K562 (cell line): ENCODE results near the gene MYMX. TPM values are rescaled to one million over a fixed set of nuclear protein-coding genes. Genes with fewer than 3 reads are reported as not detected.

Experiments used
- ATF2 ChIP-seq: sonication (generic); formaldehyde crosslinking; IDR thresholded peaks from 2 replicates; pipeline ENCODE4 v1.8.1; 2022; ENCODE audit warnings: missing genetic modification reagents
- BRD9 ChIP-seq: fragments of 450-650 bp; IDR thresholded peaks from 2 replicates; pipeline ENCODE4 v1.6.1; 2018; ENCODE audit warnings: low read depth; ENCODE audit not compliant: partially characterized antibody
- CBX5 ChIP-seq: IDR thresholded peaks from 2 replicates; pipeline ENCODE4 v1.6.1; 2014; ENCODE audit warnings: low read depth, borderline replicate concordance
- CREBBP ChIP-seq: IDR thresholded peaks from one replicate; pipeline ENCODE4 v1.6.1; 2012; ENCODE audit warnings: low read depth, mild to moderate bottlenecking, control low read depth, inconsistent platforms, low read length
- ESRRA ChIP-seq: fragments of 450-650 bp; IDR thresholded peaks from 2 replicates; pipeline ENCODE4 v1.6.1; 2014; ENCODE audit warnings: low read depth, mild to moderate bottlenecking, moderate library complexity, borderline replicate concordance
- ETV1 ChIP-seq: fragments of 450-650 bp; conservative IDR thresholded peaks from 2 replicates; pipeline ENCODE4 v1.6.1; 2016; ENCODE audit warnings: missing genetic modification characterization, control low read depth, low read depth, missing compliant biosample characterization
- FOSL1 ChIP-seq: fragments of 200-800 bp; sonication (Bioruptor generic); conservative IDR thresholded peaks from 2 replicates; pipeline ENCODE4 v1.6.1; 2016; ENCODE audit warnings: missing genetic modification characterization, missing compliant biosample characterization
- ID3 ChIP-seq, 2 experiments: fragments of 250-450 bp in 1 of 2; fragments of 450-650 bp in 1 of 2; sonication (Bioruptor Pico) in 1 of 2; IDR thresholded peaks; 2 replicates each; pipeline versions ENCODE4 v1.6.1 to v1.8.0; 2016 to 2021; ENCODE audit warnings: mild to moderate bottlenecking in 2 of 2, moderate library complexity in 2 of 2, missing compliant biosample characterization in 1 of 2, missing genetic modification characterization in 1 of 2
- MAFG ChIP-seq: fragments of 450-650 bp; conservative IDR thresholded peaks from 2 replicates; pipeline ENCODE4 v1.6.1; 2016; ENCODE audit warnings: missing genetic modification characterization, missing compliant biosample characterization
- NCOA6 ChIP-seq: fragments of 450-650 bp; IDR thresholded peaks from 2 replicates; pipeline ENCODE4 v1.6.1; 2017; ENCODE audit warnings: mild to moderate bottlenecking
- SRSF3 ChIP-seq: fragments of 200-400 bp; formaldehyde crosslinking; IDR thresholded peaks from 2 replicates; pipeline ENCODE4 v1.6.1; 2016; ENCODE audit warnings: mild to moderate bottlenecking, low read length, moderate library complexity; ENCODE audit not compliant: insufficient read depth
- SRSF9 ChIP-seq: fragments of 200-400 bp; formaldehyde crosslinking; IDR thresholded peaks from 2 replicates; pipeline ENCODE4 v1.6.1; 2017; ENCODE audit warnings: low read depth, low read length, borderline replicate concordance
- TEAD2 ChIP-seq: fragments of 450-650 bp; IDR thresholded peaks from 2 replicates; pipeline ENCODE4 v1.6.1; 2016; ENCODE audit warnings: missing genetic modification characterization, control low read depth, missing compliant biosample characterization
- ZNF12 ChIP-seq: sonication (generic); formaldehyde crosslinking; IDR thresholded peaks from 2 replicates; pipeline ENCODE4 v1.4.0; 2020; ENCODE audit warnings: mild to moderate bottlenecking, missing genetic modification reagents
- ZNF165 ChIP-seq: fragments of 250-450 bp; sonication (Bioruptor Pico); IDR thresholded peaks from 2 replicates; pipeline ENCODE4 v1.4.0; 2020; ENCODE audit warnings: borderline replicate concordance
- ZNF263 ChIP-seq: sonication (generic); formaldehyde crosslinking; IDR thresholded peaks from 2 replicates; pipeline ENCODE4 v1.8.0; 2022; ENCODE audit warnings: mild to moderate bottlenecking, missing genetic modification reagents, borderline replicate concordance
- ZNF699 ChIP-seq: fragments of 250-450 bp; sonication (Bioruptor Pico); IDR thresholded peaks from 2 replicates; pipeline ENCODE4 v1.8.0; 2021; ENCODE audit warnings: mild to moderate bottlenecking, moderate library complexity; ENCODE audit not compliant: insufficient replicate concordance
- polyA plus RNA-seq, 8 experiments: library from polyadenylated mRNA; depleted of rRNA in 4 of 8; stranded (reverse) in 5 of 8; unstranded in 3 of 8; fragments of >200 nt; fragmentation: Nextera tagmentation in 2 of 8; fragmentation: Illumina TruSeq in 1 of 8; extraction: Ambion mirVana in 2 of 8; extraction: Trizol in 1 of 8; gene quantifications; 2 replicates each; pipeline versions ENCODE4 v1.2.1 to v1.2.3, GENCODE V29; 2011 to 2014; ENCODE audit warnings: inconsistent platforms in 1 of 8, missing spikeins in 1 of 8
- total RNA-seq, 7 experiments: library from RNA; depleted of rRNA in 6 of 7; stranded (reverse); fragments of >200 nt in 6 of 7; fragmentation: Illumina TruSeq in 2 of 7; extraction: Trizol in 2 of 7; gene quantifications; 2 replicates each; pipeline versions ENCODE4 v1.2.1 to v1.2.3, GENCODE V29; 2011 to 2021; ENCODE audit warnings: low replicate concordance in 1 of 7
- TF ChIP-seq, protein P1 (sequence below): fragments of 450-650 bp; formaldehyde crosslinking; IDR thresholded peaks from 2 replicates; pipeline ENCODE4 v1.4.0; 2022; ENCODE audit warnings: missing genetic modification characterization
- TF ChIP-seq, protein P2 (sequence below), 2 experiments: fragments of 450-650 bp in 1 of 2; sonication (generic) in 1 of 2; formaldehyde crosslinking in 1 of 2; IDR thresholded peaks in 1 of 2; conservative IDR thresholded peaks in 1 of 2; 2 replicates each; pipeline versions ENCODE4 v1.6.1 to v1.8.1; 2016 to 2023; ENCODE audit warnings: mild to moderate bottlenecking in 2 of 2, moderate library complexity in 2 of 2, inconsistent platforms in 1 of 2, missing genetic modification reagents in 1 of 2
- TF ChIP-seq, protein P3 (sequence below): fragments of 150-350 bp; conservative IDR thresholded peaks from 2 replicates; pipeline ENCODE4 v1.6.1; 2014; ENCODE audit warnings: low read length

Gene MYMX
- total and polyA plus RNA-seq, 9 of the 15 experiments (the other 6 are each of a cell fraction or from before 2014, with no cell fraction given), result 0.12 TPM; not detected in 8

DNA sequence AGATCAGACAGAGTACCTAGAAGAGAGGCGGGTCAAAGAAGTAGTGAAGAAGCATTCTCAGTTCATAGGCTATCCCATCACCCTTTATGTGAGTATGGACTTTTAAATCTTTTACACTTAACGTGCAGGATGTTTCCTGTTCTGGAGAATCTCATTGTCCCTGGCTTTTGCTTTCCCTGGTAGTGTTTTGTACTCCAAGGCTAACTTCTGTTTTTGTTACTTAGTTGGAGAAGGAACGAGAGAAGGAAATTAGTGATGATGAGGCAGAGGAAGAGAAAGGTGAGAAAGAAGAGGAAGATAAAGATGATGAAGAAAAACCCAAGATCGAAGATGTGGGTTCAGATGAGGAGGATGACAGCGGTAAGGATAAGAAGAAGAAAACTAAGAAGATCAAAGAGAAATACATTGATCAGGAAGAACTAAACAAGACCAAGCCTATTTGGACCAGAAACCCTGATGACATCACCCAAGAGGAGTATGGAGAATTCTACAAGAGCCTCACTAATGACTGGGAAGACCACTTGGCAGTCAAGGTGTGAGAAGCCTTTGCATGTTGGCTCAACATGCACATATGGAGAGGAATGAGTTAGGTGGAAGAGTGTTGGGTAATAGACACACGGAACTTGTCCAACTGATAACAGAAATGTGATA, 33.5 kb downstream of the MYMX start (continued):
- TF ChIP-seq ZNF165 (CRISPR knock-in tag) (no peak), CBX5 (no peak), SRSF3 (no peak), ESRRA (no peak), NCOA6 (no peak), MAFG (tag) (no peak), FOSL1 (tag) (no peak), ZNF699 (CRISPR knock-in tag) (no peak), ZNF263 (CRISPR knock-in tag) (no peak), TEAD2 (tag) (no peak), CREBBP (no peak), ID3 (CRISPR knock-in tag; IDR thresholded peaks at IDR 0.05) (no peak), ID3 (tag; IDR thresholded peaks at IDR 0.05) (no peak), BRD9 (no peak), ATF2 (CRISPR knock-in tag) (peak; percentile 70), ETV1 (tag) (no peak), ZNF12 (CRISPR knock-in tag) (no peak), SRSF9 (no peak)
- TF ChIP-seq, protein P1, sequence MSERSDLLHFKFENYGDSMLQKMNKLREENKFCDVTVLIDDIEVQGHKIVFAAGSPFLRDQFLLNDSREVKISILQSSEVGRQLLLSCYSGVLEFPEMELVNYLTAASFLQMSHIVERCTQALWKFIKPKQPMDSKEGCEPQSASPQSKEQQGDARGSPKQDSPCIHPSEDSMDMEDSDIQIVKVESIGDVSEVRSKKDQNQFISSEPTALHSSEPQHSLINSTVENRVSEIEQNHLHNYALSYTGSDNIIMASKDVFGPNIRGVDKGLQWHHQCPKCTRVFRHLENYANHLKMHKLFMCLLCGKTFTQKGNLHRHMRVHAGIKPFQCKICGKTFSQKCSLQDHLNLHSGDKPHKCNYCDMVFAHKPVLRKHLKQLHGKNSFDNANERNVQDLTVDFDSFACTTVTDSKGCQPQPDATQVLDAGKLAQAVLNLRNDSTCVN, result no peak
- TF ChIP-seq, protein P2, sequence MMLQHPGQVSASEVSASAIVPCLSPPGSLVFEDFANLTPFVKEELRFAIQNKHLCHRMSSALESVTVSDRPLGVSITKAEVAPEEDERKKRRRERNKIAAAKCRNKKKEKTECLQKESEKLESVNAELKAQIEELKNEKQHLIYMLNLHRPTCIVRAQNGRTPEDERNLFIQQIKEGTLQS (IDR thresholded peaks at IDR 0.05), result peak; percentile 48; the same call in 1 of the 2 replicates
- TF ChIP-seq, protein P2 (CRISPR knock-in tag; conservative IDR thresholded peaks at IDR 0.05), result no peak
- TF ChIP-seq, protein P3, sequence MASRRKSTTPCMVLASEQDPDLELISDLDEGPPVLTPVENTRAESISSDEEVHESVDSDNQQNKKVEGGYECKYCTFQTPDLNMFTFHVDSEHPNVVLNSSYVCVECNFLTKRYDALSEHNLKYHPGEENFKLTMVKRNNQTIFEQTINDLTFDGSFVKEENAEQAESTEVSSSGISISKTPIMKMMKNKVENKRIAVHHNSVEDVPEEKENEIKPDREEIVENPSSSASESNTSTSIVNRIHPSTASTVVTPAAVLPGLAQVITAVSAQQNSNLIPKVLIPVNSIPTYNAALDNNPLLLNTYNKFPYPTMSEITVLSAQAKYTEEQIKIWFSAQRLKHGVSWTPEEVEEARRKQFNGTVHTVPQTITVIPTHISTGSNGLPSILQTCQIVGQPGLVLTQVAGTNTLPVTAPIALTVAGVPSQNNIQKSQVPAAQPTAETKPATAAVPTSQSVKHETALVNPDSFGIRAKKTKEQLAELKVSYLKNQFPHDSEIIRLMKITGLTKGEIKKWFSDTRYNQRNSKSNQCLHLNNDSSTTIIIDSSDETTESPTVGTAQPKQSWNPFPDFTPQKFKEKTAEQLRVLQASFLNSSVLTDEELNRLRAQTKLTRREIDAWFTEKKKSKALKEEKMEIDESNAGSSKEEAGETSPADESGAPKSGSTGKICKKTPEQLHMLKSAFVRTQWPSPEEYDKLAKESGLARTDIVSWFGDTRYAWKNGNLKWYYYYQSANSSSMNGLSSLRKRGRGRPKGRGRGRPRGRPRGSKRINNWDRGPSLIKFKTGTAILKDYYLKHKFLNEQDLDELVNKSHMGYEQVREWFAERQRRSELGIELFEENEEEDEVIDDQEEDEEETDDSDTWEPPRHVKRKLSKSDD, result no peak
